ENCODE measurements around the gene ARPC5L.

ARPC5L gene

GRCh38 chr9:124855944-124856765, 5.8 kb upstream of the ARPC5L start:
- peaks cover 23% of the 10 kb centered on the region for H3K79me2 ChIP-seq (ENCODE audit: insufficient read depth, low read length)
- H3F3A ChIP-seq (ENCODE audit: insufficient read depth): peaks cover 48% of the 10 kb centered on the region
- TF ChIP-seq EZH2phosphoT487 (conservative IDR thresholded peaks at IDR 0.05; ENCODE audit: low read length) (no peak), CTCF (IDR thresholded peaks at IDR 0.05; ENCODE audit: insufficient read depth, low read length, poor library complexity, severe bottlenecking) (peak; percentile 14)
- peaks cover 24% of the 10 kb centered on the region; the same call in 1 of the 2 replicates for H4K20me1 ChIP-seq (ENCODE audit: low read depth, low read length)
- H3K27me3 ChIP-seq (ENCODE audit: low read length): no peaks in the 10 kb centered on the region
- H3K36me3 ChIP-seq (ENCODE audit: low read length): peaks cover 14% of the 10 kb centered on the region
- H3K27ac ChIP-seq (ENCODE audit: low read depth, low read length): no peak overlapping the region
- no peak overlapping the region for H2AFZ ChIP-seq (ENCODE audit: low read depth, low read length, severe bottlenecking)
- H3K4me2 ChIP-seq (ENCODE audit: low read depth, low read length, poor library complexity, severe bottlenecking): no peak overlapping the region
- H3K9me3 ChIP-seq (ENCODE audit: insufficient read depth, low read length): no peaks in the 10 kb centered on the region
- H3K9me2 ChIP-seq (replicated peaks; ENCODE audit: insufficient read depth, low read length): no peaks in the 10 kb centered on the region
- H3K9ac ChIP-seq (ENCODE audit: low read length): no peak overlapping the region
- H3K4me3 ChIP-seq (ENCODE audit: insufficient read depth, low read length, poor library complexity, severe bottlenecking): no peak overlapping the region

GRCh38 chr9:124857533-124858162, 4.3 kb upstream of the ARPC5L start:
- no peak overlapping the region for H3K9ac ChIP-seq (ENCODE audit: low read length)
- peaks cover 53% of the 10 kb centered on the region for H3F3A ChIP-seq (ENCODE audit: insufficient read depth)
- H3K9me3 ChIP-seq (ENCODE audit: insufficient read depth, low read length): no peaks in the 10 kb centered on the region
- no peak overlapping the region for H2AFZ ChIP-seq (ENCODE audit: low read depth, low read length, severe bottlenecking)
- H3K79me2 ChIP-seq (ENCODE audit: insufficient read depth, low read length): peaks cover 28% of the 10 kb centered on the region
- peaks cover 24% of the 10 kb centered on the region; the same call in 1 of the 2 replicates for H4K20me1 ChIP-seq (ENCODE audit: low read depth, low read length)
- H3K27ac ChIP-seq (ENCODE audit: low read depth, low read length): no peak overlapping the region
- no peaks in the 10 kb centered on the region for H3K9me2 ChIP-seq (replicated peaks; ENCODE audit: insufficient read depth, low read length)
- H3K36me3 ChIP-seq (ENCODE audit: low read length): peaks cover 14% of the 10 kb centered on the region
- no peak for TF ChIP-seq CTCF (IDR thresholded peaks at IDR 0.05; ENCODE audit: insufficient read depth, low read length, poor library complexity, severe bottlenecking)
- TF ChIP-seq EZH2phosphoT487 (conservative IDR thresholded peaks at IDR 0.05; ENCODE audit: low read length): no peak
- no peak overlapping the region for H3K4me3 ChIP-seq (ENCODE audit: insufficient read depth, low read length, poor library complexity, severe bottlenecking)
- H3K27me3 ChIP-seq (ENCODE audit: low read length): no peaks in the 10 kb centered on the region
- H3K4me2 ChIP-seq (ENCODE audit: low read depth, low read length, poor library complexity, severe bottlenecking): no peak overlapping the region

GRCh38 chr9:124858330-124859046, 3.4 kb upstream of the ARPC5L start:
- TF ChIP-seq EZH2phosphoT487 (conservative IDR thresholded peaks at IDR 0.05; ENCODE audit: low read length) (no peak), CTCF (IDR thresholded peaks at IDR 0.05; ENCODE audit: insufficient read depth, low read length, poor library complexity, severe bottlenecking) (no peak)
- Histone ChIP-seq H3K79me2 (ENCODE audit: insufficient read depth, low read length) (peaks cover 28% of the 10 kb centered on the region), H3K36me3 (ENCODE audit: low read length) (peaks cover 14% of the 10 kb centered on the region), H3K4me3 (ENCODE audit: insufficient read depth, low read length, poor library complexity, severe bottlenecking) (no peak overlapping the region), H3K9ac (ENCODE audit: low read length) (no peak overlapping the region), H3K9me2 (replicated peaks; ENCODE audit: insufficient read depth, low read length) (no peaks in the 10 kb centered on the region), H3K27ac (ENCODE audit: low read depth, low read length) (no peak overlapping the region), H3K9me3 (ENCODE audit: insufficient read depth, low read length) (no peaks in the 10 kb centered on the region), H3K27me3 (ENCODE audit: low read length) (no peaks in the 10 kb centered on the region), H2AFZ (ENCODE audit: low read depth, low read length, severe bottlenecking) (no peak overlapping the region), H4K20me1 (ENCODE audit: low read depth, low read length) (peaks cover 24% of the 10 kb centered on the region; the same call in 1 of the 2 replicates), H3K4me2 (ENCODE audit: low read depth, low read length, poor library complexity, severe bottlenecking) (no peak overlapping the region), H3F3A (ENCODE audit: insufficient read depth) (peaks cover 61% of the 10 kb centered on the region)

Measured in SU-DHL-6 (cell line).